Activated CD4-positive, alpha-beta T cell treated with anti-CD3 and anti-CD28 coated beads for 48 hours (primary cell): ENCODE data around the gene IP6K3.

Experiments
- DNase-seq: peaks from one replicate; pipeline ENCODE4 v3.0.0-alpha.2; 2020

IP6K3 gene

DNA sequence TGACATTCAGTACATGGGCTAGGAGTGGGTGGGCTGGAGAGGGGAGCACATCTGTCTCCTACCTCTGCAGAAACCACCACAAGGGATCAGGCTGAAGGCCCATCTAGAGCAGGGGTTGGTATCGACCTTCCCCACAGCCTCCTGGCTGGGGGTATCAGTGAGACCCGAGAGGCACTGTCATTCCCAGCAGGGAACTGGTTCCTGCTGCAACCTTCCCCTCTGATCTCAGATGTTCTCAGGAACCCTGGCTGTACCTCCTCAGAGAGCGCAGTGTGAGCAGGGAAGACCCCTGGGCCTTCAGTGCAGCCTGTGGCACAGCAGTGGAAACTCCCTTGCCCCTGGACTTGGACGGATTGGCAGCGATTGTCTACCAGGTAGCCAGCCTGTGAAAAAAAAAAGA, 7.8 kb downstream of the IP6K3 start:
- DNase-seq: no peak

GRCh38 chr6:33738153-33738552, 8.6 kb downstream of the IP6K3 start:
- DNase-seq: no peak

DNA sequence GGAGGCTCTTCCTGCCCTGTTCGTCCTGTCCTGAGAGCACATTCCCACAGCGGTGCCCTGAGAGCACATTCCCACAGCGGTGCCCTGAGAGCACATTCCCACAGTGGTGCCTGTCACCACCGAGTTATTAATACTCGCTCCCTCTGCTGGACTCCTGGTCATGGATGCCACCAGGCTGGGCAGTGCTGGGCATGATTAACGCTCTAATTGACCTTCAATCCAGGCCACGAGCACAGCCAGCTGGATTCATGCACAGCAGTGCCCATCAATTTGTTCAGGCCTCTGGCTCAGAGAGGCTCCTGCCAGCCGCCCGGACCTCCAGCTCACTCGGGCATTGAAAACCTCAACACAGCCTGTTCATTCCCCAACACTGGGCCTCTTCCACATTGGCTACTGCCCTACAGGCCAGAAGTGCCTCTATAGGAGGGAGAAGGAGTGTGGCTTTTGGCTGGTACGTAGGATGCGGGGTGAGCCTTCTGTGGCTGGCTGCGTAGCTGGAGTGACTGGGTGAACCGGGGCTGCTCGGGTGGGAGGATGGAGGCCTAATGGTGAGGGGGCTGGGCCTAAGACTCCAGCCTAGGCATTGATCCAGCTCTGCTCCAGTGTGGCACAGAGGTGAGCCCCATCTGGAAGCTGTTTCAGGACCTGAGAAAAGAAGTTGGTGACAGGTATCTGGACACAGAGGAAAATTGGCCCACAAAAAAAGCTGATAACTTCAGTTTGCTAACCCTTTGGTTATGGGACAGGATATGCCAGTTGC, 9.3 kb downstream of the IP6K3 start:
- no peak for DNase-seq

GRCh38 chr6:33735216-33735615, 11.5 kb downstream of the IP6K3 start:
- no peak for DNase-seq

DNA sequence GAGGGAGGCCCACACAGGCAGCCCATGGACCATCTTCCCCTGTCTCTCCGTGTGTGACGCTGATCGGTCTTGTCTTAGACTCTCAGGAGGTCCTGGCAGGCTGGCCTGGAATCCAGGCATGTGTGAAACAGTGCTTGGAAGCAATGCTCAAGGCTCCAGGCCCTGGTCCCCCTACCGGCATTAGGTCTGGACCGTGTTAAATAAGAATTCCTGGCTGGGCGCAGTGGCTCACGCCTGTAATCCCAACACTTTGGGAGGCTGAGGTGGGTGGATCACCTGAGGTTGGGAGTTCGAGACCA, 13.0 kb downstream of the IP6K3 start:
- DNase-seq: no peak

- DNase-seq: no peak
These were observed 13.6 kb downstream of the IP6K3 start for GRCh38 chr6:33732817-33733708.

DNA sequence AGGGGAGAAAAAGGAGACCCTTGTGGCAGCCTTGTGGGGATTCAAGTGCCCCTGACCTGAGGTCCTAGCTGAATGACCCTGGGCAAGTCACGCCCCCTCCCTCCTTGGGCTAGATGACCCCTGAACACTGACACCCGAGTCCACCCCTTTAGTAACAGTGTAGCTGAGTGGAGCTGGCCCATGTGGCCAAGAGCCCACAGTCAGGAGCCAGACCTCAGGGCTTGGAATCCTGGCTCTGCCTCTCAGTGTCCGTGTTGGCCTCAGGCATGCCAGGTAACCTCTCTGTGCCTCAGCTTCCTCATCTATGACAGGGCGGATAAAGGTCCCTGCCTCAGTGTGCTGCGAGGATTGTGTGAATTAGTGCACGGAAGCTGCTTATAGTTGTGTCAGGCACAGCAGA, 14.3 kb downstream of the IP6K3 start:
- no peak for DNase-seq

DNA sequence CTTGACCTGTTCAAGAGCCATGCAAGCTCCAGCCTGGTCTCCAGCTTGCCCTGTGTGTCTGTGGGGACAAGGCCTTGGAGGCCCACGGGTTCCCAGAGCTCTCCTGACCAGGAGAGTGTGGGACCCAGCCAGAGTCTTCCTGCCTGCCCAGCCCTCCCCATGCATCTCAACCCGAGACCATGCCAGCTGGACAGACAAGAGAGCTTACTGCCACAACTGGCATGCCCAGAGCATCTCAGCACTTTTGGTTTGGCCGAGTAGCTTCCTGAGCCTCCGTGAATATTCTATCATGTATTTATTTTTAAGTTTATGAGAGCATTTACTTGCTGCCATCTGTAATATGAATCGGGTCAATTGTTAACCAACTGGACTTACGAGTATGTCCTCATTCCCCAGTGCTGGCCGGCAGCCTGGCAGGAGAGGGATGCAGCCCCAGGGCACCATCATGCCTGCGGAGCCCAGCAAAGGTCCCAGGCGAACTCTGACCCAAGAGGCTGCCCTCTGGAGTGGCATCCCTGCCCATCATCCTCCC, 14.9 kb downstream of the IP6K3 start:
- DNase-seq: no peak

DNA sequence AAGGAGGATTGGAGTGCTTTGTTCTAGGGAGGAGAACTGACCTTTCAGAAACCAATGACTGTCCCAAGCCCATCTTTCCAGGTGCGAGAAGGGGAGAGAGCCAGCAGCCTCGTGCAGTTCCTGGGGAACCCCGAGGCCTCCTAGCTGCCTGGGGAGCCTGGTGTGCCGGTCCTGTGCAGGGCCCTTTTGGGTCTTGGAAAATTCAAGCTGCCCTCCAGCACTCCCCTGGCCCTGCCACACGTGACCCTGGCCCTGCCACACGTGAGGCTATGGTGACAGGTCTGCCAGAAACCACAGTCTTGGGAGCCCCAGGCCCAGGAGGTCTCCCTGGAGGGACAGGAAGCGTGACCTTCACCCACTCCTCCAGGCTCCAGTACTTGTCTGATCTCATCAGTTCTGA, 15.7 kb downstream of the IP6K3 start:
- DNase-seq: no peak

DNA sequence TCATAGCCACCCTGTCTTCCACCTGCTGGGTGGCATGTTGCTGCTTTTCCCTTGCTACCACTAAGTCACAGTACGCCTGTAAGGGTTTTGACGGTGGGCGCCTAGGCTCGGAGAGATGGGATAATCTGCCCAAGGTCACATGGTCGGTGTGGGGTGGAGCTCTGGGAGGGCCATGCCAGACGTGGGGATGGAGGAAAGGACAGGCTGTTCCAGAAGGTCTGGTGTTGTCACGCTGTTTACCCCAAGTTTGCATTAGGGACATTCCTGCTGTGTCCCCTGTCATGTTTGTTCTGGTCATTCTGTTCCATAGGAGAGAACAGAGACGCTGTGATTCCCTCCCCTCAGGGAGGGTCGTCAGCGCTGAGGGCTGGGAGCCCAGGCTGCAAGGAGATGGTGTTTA, 16.1 kb downstream of the IP6K3 start:
- no peak for DNase-seq

- no peak for DNase-seq
These were observed 17.6 kb downstream of the IP6K3 start for GRCh38 chr6:33729059-33729458.

GRCh38 chr6:33728438-33728837, 18.3 kb downstream of the IP6K3 start:
- DNase-seq: no peak

DNA sequence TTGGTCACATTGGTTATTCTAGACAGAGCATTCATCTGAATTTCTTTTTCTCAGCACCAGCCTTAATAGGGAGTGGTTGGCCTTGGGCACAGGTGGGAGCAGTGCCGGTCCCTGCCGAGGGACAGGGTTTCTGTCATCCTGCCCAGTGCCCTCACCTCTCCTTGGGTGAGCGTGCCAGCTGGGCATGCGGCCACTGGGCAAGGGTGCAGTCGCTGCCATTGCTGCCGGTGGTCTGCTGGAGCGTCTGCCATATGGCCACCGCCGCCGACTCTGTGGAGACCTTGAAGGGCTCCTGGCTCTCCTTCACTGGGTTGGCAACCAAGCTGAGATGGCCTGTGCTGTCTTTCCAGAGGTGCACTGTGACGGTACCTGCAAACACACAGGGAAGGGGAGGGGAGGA, 18.8 kb downstream of the IP6K3 start:
- no peak for DNase-seq

DNA sequence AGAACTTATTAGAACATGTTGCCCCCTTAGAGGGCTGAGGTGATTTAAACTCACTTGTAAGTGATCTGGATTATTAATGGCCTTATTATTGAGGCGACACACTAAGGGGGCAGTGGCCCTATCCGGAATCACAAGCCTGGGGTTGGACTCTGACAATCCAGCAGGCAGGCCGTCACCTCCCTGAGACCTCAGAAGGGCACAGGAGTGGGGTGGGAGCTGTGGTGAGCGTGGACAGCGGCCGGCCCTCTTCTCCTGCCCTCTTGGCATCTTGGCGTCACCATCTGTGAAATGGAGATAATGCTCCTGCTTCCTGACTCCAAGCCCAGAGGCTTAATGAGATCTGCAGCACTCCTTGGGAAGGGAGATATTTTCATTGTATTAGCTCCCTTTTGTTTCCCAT, 19.6 kb downstream of the IP6K3 start:
- no peak for DNase-seq

DNA sequence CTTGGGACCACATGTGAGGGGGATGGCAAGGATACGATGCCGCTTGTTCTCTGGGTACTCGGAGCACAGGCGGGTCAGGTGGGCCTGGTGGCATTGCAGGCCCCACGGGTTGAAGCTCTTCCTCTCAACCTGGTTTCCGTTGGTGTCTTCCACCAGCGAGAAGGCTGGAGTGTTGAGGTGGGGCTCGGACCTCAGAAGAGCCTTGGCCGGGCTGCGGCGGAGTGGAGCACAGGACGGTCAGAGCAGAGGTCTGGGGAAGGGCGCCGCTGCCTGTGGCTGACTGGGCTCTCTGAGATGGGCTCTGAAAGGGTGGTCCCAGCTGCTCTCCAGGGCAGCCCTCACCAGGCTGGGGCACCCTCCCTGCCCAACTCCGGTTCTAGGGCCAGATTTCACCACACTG, 20.0 kb downstream of the IP6K3 start:
- DNase-seq: no peak

DNA sequence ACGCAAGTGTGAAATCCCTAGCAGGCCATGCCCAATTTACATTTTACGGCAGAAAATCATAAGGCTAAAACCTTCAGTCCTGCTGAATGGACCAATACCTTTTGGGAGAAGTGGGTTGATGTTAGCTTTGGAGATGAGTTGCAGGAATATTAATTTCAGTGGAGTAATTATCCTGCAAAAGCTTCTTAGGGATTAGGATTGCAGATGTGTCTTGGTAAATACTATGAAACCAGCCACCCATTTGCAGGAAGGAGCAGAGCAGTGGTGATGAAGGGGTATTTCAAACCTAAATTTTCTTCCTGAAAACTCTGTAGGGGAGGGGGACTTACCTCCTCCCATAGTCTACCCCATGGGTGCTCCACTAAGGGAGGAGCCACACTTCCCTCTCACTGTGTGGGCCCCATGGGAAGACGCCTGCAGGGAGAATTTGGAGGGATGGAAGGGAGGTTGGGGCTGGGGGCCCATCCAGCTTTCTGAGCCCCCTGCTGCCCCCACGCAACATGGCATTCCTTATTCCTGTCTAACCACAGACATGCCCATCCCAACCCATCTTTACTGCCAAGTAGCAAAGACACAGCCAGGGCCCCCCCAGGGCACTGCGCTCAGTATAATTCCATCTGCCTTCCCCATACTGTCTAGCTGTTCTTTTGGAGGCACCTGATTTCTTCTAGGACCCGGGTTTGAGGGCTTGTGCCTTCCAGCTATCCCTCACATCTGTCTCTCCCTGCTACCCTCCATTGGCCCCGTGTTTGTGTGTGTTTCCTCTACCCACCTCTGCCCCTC, 20.6 kb downstream of the IP6K3 start:
- DNase-seq: no peak

- no peak for DNase-seq
These were observed 21.5 kb downstream of the IP6K3 start for GRCh38 chr6:33725222-33725621.

- DNase-seq: no peak
These were observed 22.3 kb downstream of the IP6K3 start for GRCh38 chr6:33724102-33725023.

DNA sequence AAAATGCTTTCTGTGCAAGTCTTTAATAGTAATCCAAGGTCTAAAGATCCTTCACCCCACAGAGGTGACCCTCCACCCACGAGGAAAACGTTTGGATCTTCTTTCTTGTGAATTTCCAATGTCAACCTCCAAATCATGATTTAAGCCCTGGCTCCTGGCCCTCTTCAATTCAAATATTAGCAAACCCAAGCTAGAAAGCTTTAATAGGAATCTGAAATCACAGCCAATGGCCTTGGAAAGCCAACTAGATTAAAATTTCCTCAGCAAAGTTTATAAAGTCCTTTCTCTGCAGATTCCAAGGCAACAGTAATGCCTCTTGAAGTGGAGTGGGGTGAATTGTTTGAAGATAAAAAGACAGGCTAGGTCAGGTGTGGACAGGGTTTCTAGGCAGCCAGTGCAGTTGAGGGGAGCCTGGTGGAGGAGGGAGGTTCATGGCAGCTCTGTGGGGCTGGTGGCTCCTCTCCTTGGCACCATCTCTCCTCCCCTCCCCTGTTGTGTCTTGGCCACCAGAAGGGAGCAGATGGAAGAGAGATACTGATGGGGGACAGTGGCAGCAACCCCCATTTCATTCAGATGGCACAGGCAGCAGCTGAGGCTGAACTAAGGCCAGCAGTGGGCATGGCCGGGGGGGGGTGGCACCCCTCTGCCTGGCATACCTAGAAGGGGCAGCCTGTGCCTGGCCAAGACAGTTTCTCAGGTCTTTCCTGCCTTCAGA, 23.2 kb downstream of the IP6K3 start:
- no peak for DNase-seq

DNA sequence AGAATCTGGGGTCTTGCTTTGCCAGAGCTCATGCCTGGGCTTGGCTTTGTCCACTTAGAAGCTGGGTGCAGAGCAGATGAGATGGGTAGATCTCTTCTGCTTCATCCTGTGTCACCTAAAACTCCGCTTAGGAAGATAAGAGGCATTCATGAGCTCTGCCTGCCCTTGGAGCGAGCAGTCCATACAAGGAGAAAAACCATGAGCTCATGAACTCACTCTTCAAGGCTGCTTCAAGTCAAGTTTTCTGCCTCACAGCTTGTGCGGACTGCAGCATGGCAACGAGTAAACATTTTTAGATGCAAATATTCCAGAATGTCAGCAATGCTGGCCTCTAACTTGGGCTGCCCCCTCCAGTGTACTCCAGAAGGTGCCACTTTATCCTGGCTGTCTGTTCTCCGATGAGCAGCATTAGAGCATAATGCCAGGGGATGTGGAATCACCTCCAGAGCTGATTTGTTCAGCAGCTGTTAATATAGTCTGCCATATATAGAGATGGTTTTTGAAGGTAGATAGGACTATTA, 24.5 kb downstream of the IP6K3 start:
- no peak for DNase-seq

DNA sequence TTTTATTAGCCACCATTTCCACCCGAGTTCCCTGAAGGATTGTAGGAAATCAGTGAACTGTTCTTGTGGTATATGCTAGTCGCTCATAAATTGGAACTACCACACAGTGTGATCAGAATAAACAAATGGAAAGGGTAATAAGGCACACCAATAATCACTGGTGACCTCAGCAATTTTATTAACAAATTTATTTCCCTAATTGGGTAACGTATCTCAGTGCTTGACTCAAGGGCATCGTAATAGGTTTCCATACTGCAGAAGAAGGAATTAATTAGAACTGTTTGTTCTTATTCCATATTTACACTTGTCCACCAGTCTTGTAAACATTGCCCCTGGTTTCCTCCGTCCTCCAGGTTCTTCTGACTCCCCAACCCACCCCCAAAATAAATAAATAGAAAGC, 25.2 kb downstream of the IP6K3 start:
- DNase-seq: no peak
